GM19463 (cell line): ENCODE measurements around the gene GSK3A.

ENCODE experiments used
- ATAC-seq: cut with Tn5 transposase; IDR thresholded peaks from one replicate; pipeline ENCODE4 v1.9.1; 2021; ENCODE audit warnings: mild to moderate bottlenecking, moderate library complexity; ENCODE audit not compliant: unreplicated experiment

The GSK3A gene

GRCh38 chr19:42203700-42204099 is 38.7 kb downstream of the GSK3A start:
- ATAC-seq = no peak

DNA sequence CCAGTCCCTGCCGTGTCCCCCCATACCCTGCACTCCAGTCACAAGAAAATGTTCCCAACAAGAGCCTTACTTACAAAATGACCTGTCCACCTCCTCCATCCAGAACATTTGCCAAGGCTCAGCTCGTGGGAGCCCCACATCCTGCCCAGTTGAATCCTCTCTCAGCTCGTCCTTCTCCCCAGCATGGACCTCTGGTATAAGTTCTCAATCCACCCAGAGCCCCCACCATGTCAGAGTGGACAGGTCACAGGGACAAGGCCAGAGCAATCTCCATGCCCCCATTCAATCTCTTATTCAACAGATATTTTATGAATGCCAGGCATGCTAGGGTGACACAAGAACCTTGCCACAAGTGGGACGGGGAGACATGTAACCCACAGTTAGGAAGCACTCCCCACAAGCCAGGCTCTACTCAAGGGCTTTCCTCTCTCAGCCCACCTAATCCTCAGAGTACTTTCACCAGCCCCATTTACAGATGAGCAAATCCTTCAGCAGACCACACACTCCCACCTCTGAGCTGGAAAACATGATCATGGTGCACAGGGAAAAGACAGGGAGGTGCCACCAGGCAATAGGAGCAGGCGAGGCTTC is 40.0 kb downstream of the GSK3A start:
- no peak for ATAC-seq

- peak; percentile 52 for ATAC-seq
These were observed 40.7 kb downstream of the GSK3A start for GRCh38 chr19:42201489-42202289.

- no peak for ATAC-seq
These were observed 42.2 kb downstream of the GSK3A start for GRCh38 chr19:42200116-42200715.

- ATAC-seq = peak; percentile 33
These were observed 42.8 kb downstream of the GSK3A start for GRCh38 chr19:42199440-42200115.

GRCh38 chr19:42198676-42199439 is 43.5 kb downstream of the GSK3A start:
- peak; percentile 52 for ATAC-seq

DNA sequence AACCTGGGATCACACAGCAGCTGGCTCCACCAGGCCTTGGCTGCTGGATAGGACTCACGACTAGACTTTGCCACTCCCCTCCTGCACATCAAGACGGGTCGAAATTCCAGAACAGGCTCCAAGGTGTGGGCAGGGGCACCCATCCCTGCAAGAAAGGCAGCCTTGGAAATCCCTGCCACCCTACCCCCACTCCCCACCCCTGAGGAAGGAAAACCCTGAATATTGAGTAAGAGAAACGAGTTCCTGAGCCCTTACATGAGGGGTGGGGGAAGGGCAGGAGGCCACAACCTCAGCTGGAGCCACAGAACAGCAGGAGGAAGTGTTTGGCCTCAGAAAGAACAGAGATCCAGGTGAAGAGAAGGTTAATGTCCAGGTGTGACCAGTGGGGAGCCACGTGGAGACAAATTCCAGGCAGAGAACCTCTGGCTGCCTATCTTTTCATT is 45.0 kb downstream of the GSK3A start:
- ATAC-seq = no peak

DNA sequence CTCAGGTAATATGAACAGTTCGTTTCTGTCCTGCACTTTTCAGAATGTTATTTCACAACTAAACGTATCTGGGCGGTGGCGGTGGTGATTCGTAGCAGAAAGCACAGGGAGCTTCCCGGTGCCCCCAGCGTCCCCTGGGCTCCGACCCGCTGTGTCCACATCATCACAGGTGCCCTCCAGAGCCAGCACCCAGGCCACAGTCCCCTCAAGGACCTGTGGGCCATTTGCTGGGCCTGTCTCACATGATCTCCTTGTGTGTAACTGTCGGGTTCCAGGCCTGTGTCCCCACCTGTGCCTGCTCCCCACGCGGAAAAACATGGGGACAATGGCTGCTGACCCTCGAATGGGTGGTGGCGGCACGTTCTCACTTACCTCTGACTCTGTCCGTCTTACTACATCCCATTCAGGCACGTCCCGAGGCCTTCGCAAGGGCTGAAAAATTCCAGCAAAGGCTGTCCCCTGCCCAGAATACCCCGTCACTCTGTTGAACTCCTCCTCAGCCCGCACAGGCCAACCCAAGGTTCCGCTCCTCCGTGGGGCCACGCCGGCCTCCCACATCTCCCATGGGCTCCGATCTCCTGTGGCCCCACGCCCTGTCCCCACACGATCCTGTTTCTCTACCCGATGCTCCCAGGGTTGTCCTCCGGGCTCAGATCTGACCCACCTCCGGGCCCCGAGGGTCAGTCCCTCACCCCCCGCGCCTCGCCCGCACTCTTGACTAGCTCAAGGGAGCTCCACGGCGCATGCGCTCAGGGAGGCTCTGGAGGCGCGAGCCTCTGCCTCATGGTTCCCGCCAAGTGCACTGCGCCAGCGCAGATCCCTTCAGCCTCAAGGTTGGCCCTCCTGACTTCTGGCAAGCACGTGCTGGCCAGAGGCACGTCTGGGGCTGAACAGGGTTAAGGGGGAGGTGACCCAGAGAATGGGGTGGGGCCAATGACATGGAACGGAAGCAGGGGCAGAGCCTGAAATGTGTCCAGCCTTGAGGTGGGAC is 46.1 kb downstream of the GSK3A start:
- ATAC-seq = no peak

GRCh38 chr19:42193706-42194105 is 48.7 kb downstream of the GSK3A start:
- ATAC-seq = no peak

- no peak for ATAC-seq
These were observed 49.1 kb downstream of the GSK3A start for GRCh38 chr19:42193294-42193693.

GRCh38 chr19:42191855-42192254 is 50.5 kb downstream of the GSK3A start:
- no peak for ATAC-seq

DNA sequence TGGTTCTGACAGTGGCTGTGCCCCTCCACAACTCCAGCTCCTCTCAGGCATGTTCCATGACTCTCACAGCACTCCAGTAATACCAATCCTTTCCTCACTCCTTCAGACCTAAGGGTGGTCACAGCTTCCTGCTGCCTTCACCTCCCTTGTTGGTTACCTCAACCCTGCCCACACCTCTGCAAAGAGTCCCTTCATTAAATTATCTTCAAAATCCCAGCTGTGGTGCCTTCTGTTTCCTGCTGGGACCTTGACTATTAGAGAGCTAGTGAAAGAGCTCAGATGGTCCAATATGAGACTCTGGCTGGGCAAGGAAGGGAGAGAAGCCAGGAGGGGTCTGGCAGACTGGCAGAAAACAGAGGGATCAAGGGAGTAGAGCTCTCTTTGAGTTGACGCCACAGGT is 51.1 kb downstream of the GSK3A start:
- ATAC-seq = no peak

GRCh38 chr19:42189133-42189532 is 53.3 kb downstream of the GSK3A start:
- no peak for ATAC-seq

GRCh38 chr19:42188665-42189064 is 53.7 kb downstream of the GSK3A start:
- no peak for ATAC-seq

DNA sequence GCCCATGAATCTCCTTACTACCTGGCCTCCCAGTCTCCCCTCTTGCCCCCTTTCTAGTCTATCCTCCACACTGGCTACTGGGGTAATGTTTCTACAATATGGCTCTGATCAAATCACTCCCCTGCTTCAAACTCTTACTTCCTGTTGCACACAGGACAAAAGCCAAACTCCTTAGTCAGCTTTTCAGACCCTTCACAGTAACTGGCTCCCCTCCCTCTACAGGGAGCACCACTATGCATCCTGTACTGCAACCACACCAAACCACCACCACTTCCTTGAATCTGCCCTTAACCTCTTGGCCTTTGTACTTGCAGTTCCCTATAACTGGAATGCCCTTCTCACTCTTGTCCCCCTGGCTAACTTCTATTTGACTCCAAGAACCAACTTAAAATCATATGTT is 57.1 kb downstream of the GSK3A start:
- no peak for ATAC-seq

GRCh38 chr19:42184401-42184861 is 58.0 kb downstream of the GSK3A start:
- ATAC-seq = no peak
